ENCODE results near the gene ABLIM3. TPM values are rescaled to one million over a fixed set of nuclear protein-coding genes. Genes with fewer than 3 reads are reported as not detected.

ABLIM3 gene
- total RNA-seq, 1 donor from 2014 or later, result 30.1 TPM

DNA sequence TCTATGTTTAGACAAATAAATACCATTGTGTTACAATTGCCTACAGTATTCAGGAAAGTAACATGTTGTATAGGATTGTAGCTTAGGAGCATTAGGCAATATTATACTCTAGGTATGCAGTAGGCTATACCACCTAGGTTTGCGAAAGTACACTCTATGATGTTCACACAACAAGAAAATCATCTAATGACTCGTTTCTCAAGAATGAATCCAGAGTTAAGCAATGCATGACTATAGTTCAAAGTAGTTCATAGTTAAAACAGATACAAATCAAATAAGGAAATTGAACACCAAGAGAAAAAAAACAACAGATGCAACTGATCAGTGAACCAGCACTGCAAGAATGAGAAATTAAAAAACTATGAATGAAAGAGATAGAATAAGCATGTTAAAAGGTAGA, 27.6 kb upstream of the ABLIM3 start:
- DNase-seq (ENCODE audit: low read depth), result peak; percentile 87
- TF ChIP-seq, protein P1, sequence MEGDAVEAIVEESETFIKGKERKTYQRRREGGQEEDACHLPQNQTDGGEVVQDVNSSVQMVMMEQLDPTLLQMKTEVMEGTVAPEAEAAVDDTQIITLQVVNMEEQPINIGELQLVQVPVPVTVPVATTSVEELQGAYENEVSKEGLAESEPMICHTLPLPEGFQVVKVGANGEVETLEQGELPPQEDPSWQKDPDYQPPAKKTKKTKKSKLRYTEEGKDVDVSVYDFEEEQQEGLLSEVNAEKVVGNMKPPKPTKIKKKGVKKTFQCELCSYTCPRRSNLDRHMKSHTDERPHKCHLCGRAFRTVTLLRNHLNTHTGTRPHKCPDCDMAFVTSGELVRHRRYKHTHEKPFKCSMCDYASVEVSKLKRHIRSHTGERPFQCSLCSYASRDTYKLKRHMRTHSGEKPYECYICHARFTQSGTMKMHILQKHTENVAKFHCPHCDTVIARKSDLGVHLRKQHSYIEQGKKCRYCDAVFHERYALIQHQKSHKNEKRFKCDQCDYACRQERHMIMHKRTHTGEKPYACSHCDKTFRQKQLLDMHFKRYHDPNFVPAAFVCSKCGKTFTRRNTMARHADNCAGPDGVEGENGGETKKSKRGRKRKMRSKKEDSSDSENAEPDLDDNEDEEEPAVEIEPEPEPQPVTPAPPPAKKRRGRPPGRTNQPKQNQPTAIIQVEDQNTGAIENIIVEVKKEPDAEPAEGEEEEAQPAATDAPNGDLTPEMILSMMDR (conservative IDR thresholded peaks at IDR 0.05; ENCODE audit: low read depth, low read length), result no peak
- H3K4me3 ChIP-seq (ENCODE audit: low read depth, low read length), result no peak overlapping the region

DNA sequence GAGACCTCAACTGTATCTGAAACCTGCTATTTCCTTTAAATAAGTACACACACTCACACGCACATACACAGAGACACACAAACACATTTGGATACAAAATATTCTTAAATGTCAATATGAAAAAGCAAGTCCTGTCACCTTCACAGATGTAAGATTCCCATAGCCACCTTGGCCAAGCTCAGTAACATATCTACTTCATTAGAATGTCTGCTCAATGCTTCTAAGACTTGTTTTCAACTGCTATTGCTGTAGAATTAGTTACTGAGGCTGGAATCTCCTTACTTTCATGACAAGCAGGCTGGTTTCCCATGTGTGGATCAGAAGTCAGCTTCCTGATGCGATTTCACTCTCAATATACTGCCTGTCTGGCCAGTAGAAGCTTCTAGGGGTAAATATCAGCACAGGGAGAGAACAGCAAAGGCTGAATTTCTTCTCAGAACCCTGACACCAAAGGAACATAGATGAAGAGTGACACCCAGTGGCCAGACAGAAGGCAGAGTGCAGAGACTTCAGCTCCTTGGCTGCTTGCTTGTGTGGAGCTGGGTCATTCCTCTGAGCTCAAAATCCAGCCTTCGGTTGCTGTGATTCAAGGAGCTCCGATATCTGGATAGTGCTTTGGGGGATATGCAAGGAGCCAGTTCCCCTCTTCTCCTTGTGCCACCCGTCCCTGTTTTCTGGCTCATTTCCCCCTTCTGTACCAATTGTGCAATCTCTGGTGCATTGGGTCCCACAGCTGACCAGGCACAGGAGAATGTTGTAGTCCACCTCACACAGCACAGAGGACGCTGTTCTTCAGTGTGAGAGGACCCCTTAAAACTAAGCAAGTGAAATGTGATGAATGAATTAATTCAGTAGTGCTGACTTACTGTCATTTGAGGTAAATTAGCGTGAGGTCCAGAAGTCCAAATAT, 26.6 kb upstream of the ABLIM3 start:
- peak; percentile 70 for DNase-seq (ENCODE audit: low read depth)
- H3K4me3 ChIP-seq (ENCODE audit: low read depth, low read length), result no peak overlapping the region
- TF ChIP-seq, protein P1 (conservative IDR thresholded peaks at IDR 0.05; ENCODE audit: low read depth, low read length), result peak; percentile 91

DNA sequence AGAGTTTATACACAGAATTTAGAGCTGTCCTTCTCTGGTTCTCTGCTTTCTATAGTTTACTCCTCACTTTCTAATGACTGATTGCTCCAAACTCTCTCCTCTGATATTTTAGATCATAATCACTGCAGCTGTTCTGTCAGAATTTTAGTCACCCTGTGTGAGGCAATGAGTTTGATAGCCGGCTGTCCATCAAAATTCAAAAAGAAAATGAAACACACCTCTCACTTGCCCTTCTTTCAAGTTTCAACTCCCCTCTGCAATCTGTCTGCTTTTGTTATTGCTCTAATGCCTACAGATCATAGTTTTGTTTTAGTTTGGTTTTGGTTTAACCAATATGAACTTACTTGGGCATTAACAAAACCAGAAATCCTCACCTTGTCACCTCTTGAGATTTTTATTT, 23.3 kb upstream of the ABLIM3 start:
- TF ChIP-seq, protein P1 (conservative IDR thresholded peaks at IDR 0.05; ENCODE audit: low read depth, low read length), result no peak
- no peak overlapping the region for H3K4me3 ChIP-seq (ENCODE audit: low read depth, low read length)
- DNase-seq (ENCODE audit: low read depth), result no peak

DNA sequence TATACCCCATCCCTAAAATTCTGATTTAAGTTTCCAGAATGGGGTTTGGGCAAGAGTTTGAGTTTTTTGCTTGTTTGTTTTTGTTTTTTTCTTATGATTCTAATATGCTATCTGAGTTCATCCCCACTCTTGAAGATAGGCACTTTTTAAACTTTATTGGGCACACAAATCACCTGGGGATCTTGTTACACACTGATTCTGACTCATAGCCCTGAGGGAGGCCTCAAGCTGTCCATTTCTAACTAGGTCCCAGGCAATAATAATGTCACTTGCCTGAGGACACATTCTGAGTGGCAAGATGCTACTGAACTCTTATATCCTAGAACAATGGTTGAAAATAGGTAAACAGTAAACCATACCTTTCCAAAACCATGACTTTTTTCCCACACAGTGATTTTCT, 22.8 kb upstream of the ABLIM3 start:
- TF ChIP-seq, protein P1 (conservative IDR thresholded peaks at IDR 0.05; ENCODE audit: low read depth, low read length), result no peak
- no peak for DNase-seq (ENCODE audit: low read depth)
- no peak overlapping the region for H3K4me3 ChIP-seq (ENCODE audit: low read depth, low read length)

DNA sequence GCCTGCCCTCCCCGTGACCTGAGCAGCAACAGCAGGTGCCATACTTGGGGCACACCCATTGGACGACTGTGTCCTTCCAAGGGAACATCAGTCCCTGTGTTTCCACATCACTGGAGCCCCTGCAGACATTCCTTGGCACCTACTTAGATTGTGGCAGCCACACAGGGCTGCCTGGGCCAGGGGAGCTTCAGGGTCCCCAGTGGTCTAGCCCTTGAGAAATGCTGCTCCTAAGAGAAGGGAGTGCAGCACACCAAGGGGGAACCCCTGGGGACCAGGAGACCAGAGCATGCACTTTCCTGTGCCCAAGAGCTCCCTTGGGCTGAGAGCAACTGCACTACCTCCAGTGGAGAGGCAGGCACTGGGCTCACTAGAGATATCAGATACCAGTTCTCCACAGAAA, 20.1 kb upstream of the ABLIM3 start:
- no peak overlapping the region for H3K4me3 ChIP-seq (ENCODE audit: low read depth, low read length)
- no peak for DNase-seq (ENCODE audit: low read depth)
- TF ChIP-seq, protein P1 (conservative IDR thresholded peaks at IDR 0.05; ENCODE audit: low read depth, low read length), result no peak

DNA sequence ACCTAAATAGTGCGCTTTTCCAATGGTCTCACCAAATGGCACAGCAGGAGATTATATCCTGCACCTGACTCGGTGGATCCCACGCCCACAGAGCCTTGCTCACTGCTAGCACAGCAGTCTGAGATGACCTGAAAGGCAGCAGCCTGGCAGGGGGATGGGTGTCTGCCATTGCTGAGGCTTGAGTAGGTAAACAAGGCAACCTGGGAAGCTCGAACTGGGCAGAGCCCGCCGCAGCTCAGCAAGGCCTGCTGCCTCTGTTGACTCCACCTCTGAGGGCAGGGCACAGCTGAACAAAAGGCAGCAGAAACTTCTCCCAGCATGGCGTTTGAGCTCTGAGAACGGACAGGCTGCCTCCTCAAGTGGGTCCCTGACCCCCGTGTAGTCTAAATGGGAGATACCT, 18.1 kb upstream of the ABLIM3 start:
- TF ChIP-seq, protein P1 (conservative IDR thresholded peaks at IDR 0.05; ENCODE audit: low read depth, low read length), result no peak
- no peak for DNase-seq (ENCODE audit: low read depth)
- no peak overlapping the region for H3K4me3 ChIP-seq (ENCODE audit: low read depth, low read length)

All from epithelial cell of proximal tubule (primary cell).